ENCODE data around the gene COL11A2.

The COL11A2 gene

GRCh38 chr6:33171880-33172687, 20.2 kb downstream of the COL11A2 start:
- DNase-seq (ENCODE audit: low read depth) = no peak

GRCh38 chr6:33171016-33171879, 21.0 kb downstream of the COL11A2 start:
- DNase-seq (ENCODE audit: low read depth) = no peak

- no peak for DNase-seq (ENCODE audit: low read depth)
These were observed 21.9 kb downstream of the COL11A2 start for GRCh38 chr6:33170176-33171015.

- no peak for DNase-seq (ENCODE audit: low read depth)
These were observed 22.7 kb downstream of the COL11A2 start for GRCh38 chr6:33169291-33170175.

GRCh38 chr6:33168639-33169038, 23.6 kb downstream of the COL11A2 start:
- no peak for DNase-seq (ENCODE audit: low read depth)

GRCh38 chr6:33168284-33168601, 24.0 kb downstream of the COL11A2 start:
- no peak for DNase-seq (ENCODE audit: low read depth)

- DNase-seq (ENCODE audit: low read depth) = no peak
These were observed 24.6 kb downstream of the COL11A2 start for GRCh38 chr6:33167374-33168283.

- DNase-seq (ENCODE audit: low read depth) = no peak
These were observed 25.5 kb downstream of the COL11A2 start for GRCh38 chr6:33166811-33167210.

- DNase-seq (ENCODE audit: low read depth) = no peak
These were observed 25.9 kb downstream of the COL11A2 start for GRCh38 chr6:33166363-33166762.

- no peak for DNase-seq (ENCODE audit: low read depth)
These were observed 26.5 kb downstream of the COL11A2 start for GRCh38 chr6:33165581-33166258.

- DNase-seq (ENCODE audit: low read depth) = no peak
These were observed 27.4 kb downstream of the COL11A2 start for GRCh38 chr6:33164665-33165373.

- no peak for DNase-seq (ENCODE audit: low read depth)
These were observed 28.1 kb downstream of the COL11A2 start for GRCh38 chr6:33164176-33164575.

GRCh38 chr6:33163540-33163939, 28.7 kb downstream of the COL11A2 start:
- no peak for DNase-seq (ENCODE audit: low read depth)

GRCh38 chr6:33161354-33162331, 30.6 kb downstream of the COL11A2 start:
- peak; percentile 74 for DNase-seq (ENCODE audit: low read depth)

GRCh38 chr6:33160728-33161344, 31.4 kb downstream of the COL11A2 start:
- DNase-seq (ENCODE audit: low read depth) = no peak

- no peak for DNase-seq (ENCODE audit: low read depth)
These were observed 32.2 kb downstream of the COL11A2 start for GRCh38 chr6:33160096-33160495.

- DNase-seq (ENCODE audit: low read depth) = no peak
These were observed 35.3 kb downstream of the COL11A2 start for GRCh38 chr6:33156964-33157363.

Measured in activated T-helper 1 cell treated with Interleukin-2 at 50 U/mL for 16 hours (primary cell).